Adipocyte (in vitro differentiated cells): ENCODE measurements around the gene TMEM135.

ENCODE experiments used
- DNase-seq: peaks from one replicate; pipeline ENCODE4 v3.0.0-alpha.2; 2015; ENCODE audit warnings: low read depth
- H3K27me3 ChIP-seq: replicated peaks from 2 replicates; pipeline ENCODE4 v1.7.0; 2013; ENCODE audit warnings: mild to moderate bottlenecking, low read length, moderate library complexity; ENCODE audit not compliant: control insufficient read depth, insufficient read depth
- H3K36me3 ChIP-seq: 2 replicates; pipeline ENCODE4 v1.7.0; 2013; ENCODE audit warnings: low read length, mild to moderate bottlenecking, moderate library complexity; ENCODE audit not compliant: control insufficient read depth, insufficient read depth, severe bottlenecking
- H3K4me1 ChIP-seq: 2 replicates; pipeline ENCODE4 v1.7.0; 2013; ENCODE audit warnings: mild to moderate bottlenecking, low read length, moderate library complexity; ENCODE audit not compliant: control insufficient read depth, insufficient read depth
- H3K4me3 ChIP-seq: 2 replicates; pipeline ENCODE4 v1.7.0; 2013; ENCODE audit warnings: mild to moderate bottlenecking, low read length, moderate library complexity
- H3K9ac ChIP-seq: 2 replicates; pipeline ENCODE4 v1.7.0; 2013; ENCODE audit warnings: mild to moderate bottlenecking, low read length, moderate library complexity
- H3K9me3 ChIP-seq: 2 replicates; pipeline ENCODE4 v1.7.0; 2013; ENCODE audit warnings: mild to moderate bottlenecking, low read length, moderate library complexity; ENCODE audit not compliant: control insufficient read depth

TMEM135 gene

GRCh38 chr11:87290304-87290922 lies 252.7 kb downstream of the TMEM135 start:
- peak; percentile 90 for DNase-seq
- no peaks in the 10 kb centered on the region for H3K4me1 ChIP-seq
- no peaks in the 10 kb centered on the region for H3K36me3 ChIP-seq
- H3K9me3 ChIP-seq = no peaks in the 10 kb centered on the region
- no peak overlapping the region for H3K9ac ChIP-seq
- no peak overlapping the region for H3K4me3 ChIP-seq
- H3K27me3 ChIP-seq = no peaks in the 10 kb centered on the region

DNA sequence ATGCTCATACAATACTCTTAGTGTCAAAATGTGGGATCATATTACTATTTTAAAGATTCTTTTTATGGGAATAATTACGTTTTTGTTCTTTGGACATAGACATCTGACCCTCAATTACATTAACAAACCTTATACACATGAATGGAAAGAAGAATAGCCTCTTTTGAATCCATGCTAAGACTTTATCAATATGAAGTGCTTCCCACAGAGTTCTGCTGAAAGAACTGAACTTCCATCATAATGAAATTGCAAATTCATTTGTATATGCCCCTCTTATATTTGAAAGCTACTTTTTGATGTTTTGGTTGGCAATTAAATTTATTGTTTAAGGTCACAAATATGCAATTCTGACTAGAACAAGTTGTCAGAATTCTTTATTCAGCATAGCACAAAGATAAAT lies 254.9 kb downstream of the TMEM135 start:
- no peak for DNase-seq
- Histone ChIP-seq H3K4me3 (no peak overlapping the region), H3K9me3 (no peaks in the 10 kb centered on the region), H3K9ac (no peak overlapping the region), H3K36me3 (no peaks in the 10 kb centered on the region), H3K27me3 (no peaks in the 10 kb centered on the region), H3K4me1 (no peaks in the 10 kb centered on the region)

DNA sequence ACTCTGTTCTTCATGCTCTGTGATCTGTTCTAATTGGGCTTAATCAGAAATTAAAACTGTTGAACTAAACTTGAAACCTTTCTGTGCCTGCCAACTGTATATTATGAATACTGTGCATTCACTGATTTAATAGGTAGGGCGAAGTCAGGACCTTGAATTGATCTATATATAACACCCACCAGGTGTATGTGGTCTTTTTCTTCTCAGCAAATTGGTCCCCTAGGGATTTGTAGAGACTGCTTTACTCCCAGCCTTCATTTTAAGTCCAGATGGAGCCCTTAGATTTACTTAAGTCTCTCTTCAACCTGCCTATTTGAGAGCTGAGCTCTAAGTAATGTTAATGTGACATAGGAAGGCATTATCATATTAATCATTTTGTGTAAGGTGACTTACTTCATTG lies 257.5 kb downstream of the TMEM135 start:
- no peaks in the 10 kb centered on the region for H3K27me3 ChIP-seq
- no peaks in the 10 kb centered on the region for H3K4me1 ChIP-seq
- H3K9me3 ChIP-seq = no peaks in the 10 kb centered on the region
- H3K36me3 ChIP-seq = no peaks in the 10 kb centered on the region
- DNase-seq = no peak
- no peak overlapping the region for H3K4me3 ChIP-seq
- H3K9ac ChIP-seq = no peak overlapping the region

GRCh38 chr11:87296627-87297026 lies 258.9 kb downstream of the TMEM135 start:
- Histone ChIP-seq H3K27me3 (no peaks in the 10 kb centered on the region), H3K9ac (no peak overlapping the region), H3K9me3 (no peaks in the 10 kb centered on the region), H3K4me1 (peaks cover 2% of the 10 kb centered on the region), H3K4me3 (no peak overlapping the region), H3K36me3 (no peaks in the 10 kb centered on the region)
- no peak for DNase-seq

GRCh38 chr11:87298155-87298554 lies 260.4 kb downstream of the TMEM135 start:
- no peaks in the 10 kb centered on the region for H3K9me3 ChIP-seq
- peaks cover 5% of the 10 kb centered on the region for H3K36me3 ChIP-seq
- no peak overlapping the region for H3K9ac ChIP-seq
- no peak for DNase-seq
- no peaks in the 10 kb centered on the region for H3K27me3 ChIP-seq
- H3K4me1 ChIP-seq = peaks cover 4% of the 10 kb centered on the region
- H3K4me3 ChIP-seq = no peak overlapping the region

- peaks cover 10% of the 10 kb centered on the region for H3K36me3 ChIP-seq
- H3K27me3 ChIP-seq = no peaks in the 10 kb centered on the region
- H3K9ac ChIP-seq = no peak overlapping the region
- H3K4me3 ChIP-seq = no peak overlapping the region
- no peaks in the 10 kb centered on the region for H3K9me3 ChIP-seq
- no peak for DNase-seq
- H3K4me1 ChIP-seq = peaks cover 4% of the 10 kb centered on the region
Observed at GRCh38 chr11:87299041-87299481, 261.3 kb downstream of the TMEM135 start.

DNA sequence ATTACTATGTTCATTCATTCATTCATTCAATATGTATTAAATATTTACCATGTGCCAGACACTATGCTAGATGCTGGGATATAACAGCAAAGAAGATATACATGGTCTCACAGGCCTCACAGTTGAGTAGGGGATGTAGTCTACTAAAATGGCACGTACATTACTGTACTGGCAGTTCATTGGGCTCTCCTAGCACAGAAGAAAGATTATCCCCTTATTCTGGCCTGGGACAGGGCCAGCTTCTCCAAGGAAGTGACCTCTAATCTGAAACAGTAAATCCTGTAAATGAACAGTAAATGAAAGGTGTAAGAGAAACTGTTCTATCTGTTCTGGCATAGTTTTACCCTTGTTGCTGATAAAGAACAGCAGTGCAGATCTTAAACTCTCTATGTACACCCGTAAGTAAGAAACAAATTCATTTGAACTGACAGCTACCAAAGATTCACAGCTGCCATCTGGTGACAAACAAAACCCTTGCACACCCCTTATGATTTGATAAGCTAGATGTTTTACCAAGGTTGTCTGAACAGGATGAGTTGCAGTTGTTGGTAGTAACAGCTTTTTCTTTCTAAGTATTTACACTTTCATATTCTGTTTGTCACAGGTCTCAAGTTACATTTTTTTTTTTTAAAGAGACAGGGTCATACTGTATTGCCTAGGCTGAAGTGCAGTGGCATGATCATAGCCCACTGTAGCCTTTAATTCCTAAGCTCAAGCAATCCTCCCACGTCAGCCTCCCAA lies 263.1 kb downstream of the TMEM135 start:
- no peaks in the 10 kb centered on the region for H3K27me3 ChIP-seq
- no peaks in the 10 kb centered on the region for H3K9me3 ChIP-seq
- H3K9ac ChIP-seq = no peak overlapping the region
- DNase-seq = no peak
- peaks cover 11% of the 10 kb centered on the region for H3K36me3 ChIP-seq
- H3K4me3 ChIP-seq = no peak overlapping the region
- peaks cover 4% of the 10 kb centered on the region for H3K4me1 ChIP-seq

DNA sequence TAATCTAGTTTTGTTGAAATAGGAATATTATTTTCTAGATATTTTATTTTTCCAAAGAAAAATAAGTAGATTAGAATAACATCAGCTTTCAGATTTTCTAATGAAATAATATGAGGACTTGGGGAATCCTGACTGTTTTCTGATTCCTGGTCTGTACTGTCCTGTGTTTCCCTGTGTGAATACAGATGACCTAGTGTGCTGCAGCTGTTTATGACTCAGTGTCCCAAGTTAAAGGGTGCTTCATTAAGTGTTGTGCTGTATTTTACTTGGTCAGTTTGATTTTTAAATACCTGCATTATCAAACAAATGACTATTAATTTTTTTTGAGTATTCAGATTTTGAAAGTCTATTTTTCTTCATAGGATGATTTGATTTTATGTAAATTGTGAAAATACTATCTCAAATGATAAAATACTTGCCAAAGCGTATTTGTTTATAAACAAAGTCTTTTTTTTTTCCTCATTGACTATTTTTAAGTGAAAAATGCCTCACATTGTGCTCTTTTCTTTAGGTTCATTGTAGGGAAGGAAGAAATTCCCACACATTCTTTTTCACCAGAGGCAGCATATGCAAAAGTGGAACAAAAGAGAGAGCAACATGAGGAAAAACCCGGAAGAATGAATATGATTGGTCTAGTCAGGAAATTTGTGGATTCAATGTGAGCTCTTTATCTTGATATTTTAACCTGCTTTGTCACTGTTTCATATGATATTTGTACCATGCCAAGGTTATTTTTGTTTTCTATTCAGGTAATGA lies 264.2 kb downstream of the TMEM135 start:
- Histone ChIP-seq H3K9me3 (no peaks in the 10 kb centered on the region), H3K4me1 (peaks cover 11% of the 10 kb centered on the region), H3K9ac (no peak overlapping the region), H3K4me3 (no peak overlapping the region), H3K36me3 (peaks cover 18% of the 10 kb centered on the region), H3K27me3 (no peaks in the 10 kb centered on the region)
- no peak for DNase-seq

- peaks cover 24% of the 10 kb centered on the region for H3K36me3 ChIP-seq
- H3K4me1 ChIP-seq = peaks cover 21% of the 10 kb centered on the region
- no peaks in the 10 kb centered on the region for H3K27me3 ChIP-seq
- no peak overlapping the region for H3K9ac ChIP-seq
- no peaks in the 10 kb centered on the region for H3K9me3 ChIP-seq
- peak; percentile 23 for DNase-seq
- no peak overlapping the region for H3K4me3 ChIP-seq
Observed at GRCh38 chr11:87304412-87304811, 266.7 kb downstream of the TMEM135 start.

DNA sequence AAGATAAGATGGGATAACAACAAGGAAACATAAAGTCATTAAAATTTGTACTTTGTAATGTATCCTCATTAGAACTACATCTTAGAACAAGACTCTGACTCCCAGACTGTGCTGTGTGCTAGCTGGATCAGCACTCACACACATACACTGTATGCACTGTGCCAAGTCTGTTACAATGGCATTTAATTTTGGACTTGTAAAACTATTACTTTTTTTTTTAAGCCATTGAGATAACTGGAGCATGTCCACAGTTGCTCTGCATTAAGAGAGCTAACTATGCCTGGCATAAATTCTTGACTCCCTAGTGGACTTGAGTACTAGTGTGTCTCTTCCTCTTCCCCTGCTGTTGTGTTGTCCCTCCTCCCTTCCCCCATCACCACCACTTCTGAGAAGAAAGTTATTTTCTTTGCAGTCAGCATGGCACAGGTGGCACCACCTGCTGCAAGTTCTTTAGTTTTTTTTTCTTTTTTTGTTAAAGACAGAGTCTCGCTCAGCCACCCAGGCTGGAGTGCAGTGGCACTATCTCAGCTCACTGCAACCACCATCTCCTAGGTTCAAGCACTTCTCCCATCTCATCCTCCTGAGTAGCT lies 268.6 kb downstream of the TMEM135 start:
- no peak overlapping the region for H3K9ac ChIP-seq
- H3K9me3 ChIP-seq = no peaks in the 10 kb centered on the region
- DNase-seq = peak; percentile 45
- peaks cover 37% of the 10 kb centered on the region for H3K36me3 ChIP-seq
- H3K4me1 ChIP-seq = peaks cover 21% of the 10 kb centered on the region
- H3K4me3 ChIP-seq = no peak overlapping the region
- no peaks in the 10 kb centered on the region for H3K27me3 ChIP-seq

DNA sequence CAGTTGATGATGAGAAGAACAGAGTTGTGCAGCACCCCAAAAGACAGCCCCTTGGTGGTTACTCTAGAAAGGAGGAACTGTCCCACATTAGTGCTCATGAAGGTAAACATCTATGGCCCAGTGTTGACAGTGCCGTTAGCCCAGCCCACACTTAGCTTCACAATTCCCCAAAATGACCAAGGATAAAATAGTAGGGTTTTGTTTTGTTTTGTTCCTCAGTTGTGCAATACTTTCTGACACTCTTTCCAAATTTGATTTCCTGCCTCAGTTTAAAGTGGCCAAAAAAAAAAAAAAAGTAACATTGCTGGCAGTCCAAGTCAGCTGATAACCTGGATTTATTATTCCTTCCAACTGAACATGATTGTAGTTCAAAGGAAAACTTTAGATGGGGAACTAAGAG lies 269.4 kb downstream of the TMEM135 start:
- H3K27me3 ChIP-seq = no peaks in the 10 kb centered on the region
- no peaks in the 10 kb centered on the region for H3K9me3 ChIP-seq
- peaks cover 42% of the 10 kb centered on the region for H3K36me3 ChIP-seq
- no peak overlapping the region for H3K9ac ChIP-seq
- DNase-seq = peak; percentile 14
- no peak overlapping the region for H3K4me3 ChIP-seq
- peaks cover 17% of the 10 kb centered on the region for H3K4me1 ChIP-seq
